Neuronal stem cell (in vitro differentiated cells): Measurements from ENCODE around the gene SEMG1.
A peak's percentile ranks its signal among the peaks of the same experiment; 100 is the strongest.

ENCODE experiments used
- DNase-seq: peaks from one replicate; pipeline ENCODE4 v3.0.0-alpha.2; 2013; ENCODE audit warnings: low spot score
- H2AFZ ChIP-seq: one replicate; pipeline ENCODE4 v1.6.1; 2013; ENCODE audit warnings: mild to moderate bottlenecking, low read length, inconsistent platforms
- H2AK5ac ChIP-seq: 2 replicates; pipeline ENCODE4 v1.6.1; 2013; ENCODE audit warnings: low read depth, mild to moderate bottlenecking, inconsistent platforms, low read length, moderate library complexity, mixed read lengths
- H2BK120ac ChIP-seq: 2 replicates; pipeline ENCODE4 v1.6.1; 2013; ENCODE audit warnings: low read depth, mild to moderate bottlenecking, inconsistent platforms, low read length, moderate library complexity, mixed read lengths
- H2BK12ac ChIP-seq: one replicate; pipeline ENCODE4 v1.6.1; 2013; ENCODE audit warnings: low read length, inconsistent platforms
- H2BK15ac ChIP-seq: 2 replicates; pipeline ENCODE4 v1.6.1; 2013; ENCODE audit warnings: mild to moderate bottlenecking, low read length, inconsistent platforms, mixed read lengths
- H2BK5ac ChIP-seq: one replicate; pipeline ENCODE4 v1.6.1; 2013; ENCODE audit warnings: inconsistent platforms, mild to moderate bottlenecking, low read length, moderate library complexity
- H3K14ac ChIP-seq: one replicate; pipeline ENCODE4 v1.6.1; 2013; ENCODE audit warnings: low read length, inconsistent platforms
- H3K18ac ChIP-seq: 2 replicates; pipeline ENCODE4 v1.6.1; 2013; ENCODE audit warnings: low read length, inconsistent platforms
- H3K23ac ChIP-seq: 2 replicates; pipeline ENCODE4 v1.6.1; 2013; ENCODE audit warnings: low read depth, mild to moderate bottlenecking, mixed read lengths, low read length, inconsistent platforms; ENCODE audit not compliant: poor library complexity
- H3K27ac ChIP-seq: replicated peaks from 3 replicates; pipeline ENCODE4 v1.5.1; 2013; ENCODE audit warnings: low read length, inconsistent platforms
- H3K27me3 ChIP-seq, 3 experiments: 2 replicates each; pipeline ENCODE4 v1.6.1; 2013; ENCODE audit warnings: low read length in 3 of 3, mild to moderate bottlenecking in 2 of 3, inconsistent platforms in 1 of 3, low read depth in 1 of 3, mixed read lengths in 1 of 3, moderate library complexity in 1 of 3; ENCODE audit not compliant: control insufficient read depth in 3 of 3, insufficient read depth in 3 of 3
- H3K36me3 ChIP-seq, 2 donors: replicated peaks in 1 of 2; 2 replicates each; pipeline ENCODE4 v1.6.1; 2013; ENCODE audit warnings: low read length in 2 of 2; ENCODE audit not compliant: control insufficient read depth in 2 of 2, insufficient read depth in 2 of 2
- H3K4ac ChIP-seq: 2 replicates; pipeline ENCODE4 v1.6.1; 2013; ENCODE audit warnings: inconsistent platforms, mild to moderate bottlenecking, low read length, moderate library complexity
- H3K4me1 ChIP-seq, 2 donors: 1 replicate in 1 of 2; 2 replicates in 1 of 2; pipeline ENCODE4 v1.6.1; 2013; ENCODE audit warnings: low read length in 2 of 2, low read depth in 1 of 2; ENCODE audit not compliant: control insufficient read depth in 2 of 2, insufficient read depth in 1 of 2
- H3K4me2 ChIP-seq: one replicate; pipeline ENCODE4 v1.6.1; 2013; ENCODE audit warnings: mild to moderate bottlenecking, low read length, inconsistent platforms; ENCODE audit not compliant: insufficient read depth, poor library complexity, severe bottlenecking
- H3K4me3 ChIP-seq, 2 donors: 2 replicates each; pipeline ENCODE4 v1.5.1; 2013; ENCODE audit warnings: low read length in 2 of 2, mild to moderate bottlenecking in 2 of 2, inconsistent platforms in 1 of 2, moderate library complexity in 1 of 2
- H3K79me1 ChIP-seq: one replicate; pipeline ENCODE4 v1.6.1; 2013; ENCODE audit warnings: low read depth, mild to moderate bottlenecking, inconsistent platforms, low read length, moderate library complexity
- H3K9ac ChIP-seq: one replicate; pipeline ENCODE4 v1.6.1; 2013; ENCODE audit warnings: mild to moderate bottlenecking, low read depth, low read length, inconsistent platforms; ENCODE audit not compliant: poor library complexity
- H3K9me3 ChIP-seq, 2 donors: replicated peaks in 1 of 2; 2 replicates each; pipeline versions ENCODE3 to v1.6.1; 2013; ENCODE audit warnings: low read length in 2 of 2, mild to moderate bottlenecking in 2 of 2, inconsistent platforms in 1 of 2, low read depth in 1 of 2, mixed read lengths in 1 of 2, moderate library complexity in 1 of 2; ENCODE audit not compliant: control insufficient read depth in 2 of 2, insufficient read depth in 1 of 2
- H4K8ac ChIP-seq: one replicate; pipeline ENCODE4 v1.6.1; 2013; ENCODE audit warnings: low read depth, mild to moderate bottlenecking, inconsistent platforms, low read length, moderate library complexity
- H4K91ac ChIP-seq: one replicate; pipeline ENCODE4 v1.6.1; 2013; ENCODE audit warnings: low read length, low read depth, mild to moderate bottlenecking, inconsistent platforms; ENCODE audit not compliant: poor library complexity
- WGBS, 2 donors: extraction: QIAGEN DNeasy Blood & Tissue Kit; methylation state at CpG; one replicate each; pipeline ENCODE4 v1.1.7; 2013; ENCODE audit warnings: missing lambda C conversion rate in 2 of 2, mixed read lengths in 1 of 2; ENCODE audit not compliant: insufficient read length in 2 of 2, insufficient replicate concordance in 1 of 2; ENCODE audit errors: extremely low coverage in 2 of 2; 5-methylcytosine and 5-hydroxymethylcytosine counted together

The SEMG1 gene

DNA sequence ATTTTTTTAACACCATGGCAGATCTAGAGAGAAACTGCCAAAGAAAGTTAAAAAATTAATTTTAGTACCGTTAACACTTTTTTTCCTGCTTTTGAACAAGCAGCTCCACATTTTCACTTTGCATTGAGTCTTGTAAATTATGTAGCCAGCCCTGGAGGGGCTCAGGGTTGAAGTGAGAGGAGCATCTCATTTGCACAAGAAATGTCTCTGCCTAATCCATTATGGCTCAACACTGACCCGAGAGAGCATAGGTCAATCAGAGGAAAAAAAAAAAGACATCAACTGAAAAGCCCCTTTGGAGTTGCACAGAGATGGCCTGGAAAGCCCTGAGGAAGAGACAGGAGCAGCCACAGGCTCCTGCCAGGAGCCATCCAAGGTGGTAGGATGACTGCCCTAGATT is 51.8 kb downstream of the SEMG1 start:
- Histone ChIP-seq H2AFZ (no peak overlapping the region), H3K79me1 (no peaks in the 10 kb centered on the region), H3K4ac (no peak overlapping the region), H2BK5ac (no peak overlapping the region), H3K23ac (no peak overlapping the region), H3K36me3 (no peaks in the 10 kb centered on the region), H2BK120ac (no peak overlapping the region), H3K4me2 (no peak overlapping the region), H3K4me1 (peaks cover 12 to 17% of the 10 kb centered on the region in 2 donors), H2AK5ac (no peak overlapping the region), H4K91ac (no peak overlapping the region), H3K18ac (no peak overlapping the region), H4K8ac (no peak overlapping the region), H3K14ac (no peak overlapping the region), H2BK15ac (no peak overlapping the region), H3K27ac (no peak overlapping the region), H3K4me3 (no peak overlapping the region), H3K9me3 (no peaks in the 10 kb centered on the region), H2BK12ac (no peak overlapping the region), H3K27me3 (peaks cover 0 to 7% (median 0%) of the 10 kb centered on the region in 3 experiments), H3K9ac (no peak overlapping the region)
- WGBS, 2 donors: no CpG with 5 or more reads among the region's 2 CpGs
- DNase-seq: peak; percentile 36
